ENCODE data around the gene CDX1.

DNA sequence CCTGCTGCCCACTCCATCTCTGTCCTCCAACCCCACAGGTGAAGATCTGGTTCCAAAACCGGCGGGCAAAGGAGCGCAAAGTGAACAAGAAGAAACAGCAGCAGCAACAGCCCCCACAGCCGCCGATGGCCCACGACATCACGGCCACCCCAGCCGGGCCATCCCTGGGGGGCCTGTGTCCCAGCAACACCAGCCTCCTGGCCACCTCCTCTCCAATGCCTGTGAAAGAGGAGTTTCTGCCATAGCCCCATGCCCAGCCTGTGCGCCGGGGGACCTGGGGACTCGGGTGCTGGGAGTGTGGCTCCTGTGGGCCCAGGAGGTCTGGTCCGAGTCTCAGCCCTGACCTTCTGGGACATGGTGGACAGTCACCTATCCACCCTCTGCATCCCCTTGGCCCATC lies 16.9 kb downstream of the CDX1 start:
- TF ChIP-seq ELF4 (IDR thresholded peaks at IDR 0.05), result no peak
- no peak for TF ChIP-seq HDGF (IDR thresholded peaks at IDR 0.05; ENCODE audit: borderline replicate concordance)
- no peak for TF ChIP-seq L3MBTL2 (conservative IDR thresholded peaks at IDR 0.05)
- TF ChIP-seq TARDBP (IDR thresholded peaks at IDR 0.05), result no peak
- TF ChIP-seq SP1 (IDR thresholded peaks at IDR 0.05), result no peak
- no peak for TF ChIP-seq CTBP1 (IDR thresholded peaks at IDR 0.05; ENCODE audit: borderline replicate concordance)
- no peak for TF ChIP-seq FOXA1 (IDR thresholded peaks at IDR 0.05)
- TF ChIP-seq BHLHE40 (IDR thresholded peaks at IDR 0.05; ENCODE audit: borderline replicate concordance), result no peak
- TF ChIP-seq NFRKB (IDR thresholded peaks at IDR 0.05), result no peak
- TF ChIP-seq SUZ12 (IDR thresholded peaks at IDR 0.05), result no peak
- TF ChIP-seq FOXK2 (IDR thresholded peaks at IDR 0.05), result no peak
- TF ChIP-seq FOXM1 (IDR thresholded peaks at IDR 0.05; ENCODE audit: borderline replicate concordance), result no peak
- TF ChIP-seq LEF1 (IDR thresholded peaks at IDR 0.05; ENCODE audit: borderline replicate concordance), result no peak
- TF ChIP-seq, protein P1, sequence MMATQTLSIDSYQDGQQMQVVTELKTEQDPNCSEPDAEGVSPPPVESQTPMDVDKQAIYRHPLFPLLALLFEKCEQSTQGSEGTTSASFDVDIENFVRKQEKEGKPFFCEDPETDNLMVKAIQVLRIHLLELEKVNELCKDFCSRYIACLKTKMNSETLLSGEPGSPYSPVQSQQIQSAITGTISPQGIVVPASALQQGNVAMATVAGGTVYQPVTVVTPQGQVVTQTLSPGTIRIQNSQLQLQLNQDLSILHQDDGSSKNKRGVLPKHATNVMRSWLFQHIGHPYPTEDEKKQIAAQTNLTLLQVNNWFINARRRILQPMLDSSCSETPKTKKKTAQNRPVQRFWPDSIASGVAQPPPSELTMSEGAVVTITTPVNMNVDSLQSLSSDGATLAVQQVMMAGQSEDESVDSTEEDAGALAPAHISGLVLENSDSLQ (IDR thresholded peaks at IDR 0.05), result no peak
